K562 (cell line): Measurements from ENCODE around the gene PCDH9. TPM values are rescaled to one million over a fixed set of nuclear protein-coding genes. Genes with fewer than 3 reads are reported as not detected.

Experiments used
- ATAC-seq: fragments of 200-7000 bp; cut with Tn5 transposase; 3 replicates; pipeline ENCODE4 v1.9.1; 2020; ENCODE audit warnings: moderate library complexity
- BruUV-seq: library from RNA; stranded (reverse); fragments of 400-500 nt; replicated peaks from 2 replicates; lab custom pipeline; 2021; lab: Mats Ljungman, UMichigan
- CTCF ChIA-PET: fragments of 300-600 bp; formaldehyde crosslinking; extraction: SDS; loops from one replicate; lab custom pipeline; 2021; ENCODE audit warnings: low intra/inter-chr PET ratio; lab: Yijun Ruan, JAX
- POLR2A ChIA-PET: fragments of 300-600, 350-650 bp; sonication (Branson Sonifier 250); formaldehyde crosslinking; extraction: SDS; loops from one replicate; lab custom pipeline; 2021; ENCODE audit warnings: antibody characterized with exemption, inconsistent platforms; lab: Yijun Ruan, JAX
- DNase-seq, 4 experiments: peaks; one replicate each; pipeline versions ENCODE4 v3.0.0 to v3.0.0-alpha.2; 2011 to 2018; ENCODE audit warnings: low spot score in 3 of 4, mixed read lengths in 3 of 4; ENCODE audit errors: extremely low read depth in 1 of 4
- FAIRE-seq: peaks from 2 replicates; lab custom pipeline; 2011; peaks lifted over from hg19 to GRCh38; lab: Jason Lieb, UNC
- H2AFZ ChIP-seq: 2 replicates; pipeline ENCODE4 v1.6.0; 2011; ENCODE audit warnings: low read depth, low read length, control low read depth, inconsistent platforms
- H3K27ac ChIP-seq: fragments of 200-600 bp; 3 replicates; pipeline ENCODE4 v1.8.0; 2011; ENCODE audit warnings: low read depth, mild to moderate bottlenecking, control low read depth, inconsistent platforms, low read length, moderate library complexity, mixed read lengths; ENCODE audit errors: extremely low read depth
- H3K27me3 ChIP-seq, 2 experiments: fragments of 300-600 bp in 1 of 2; 2 replicates in 1 of 2; 3 replicates in 1 of 2; pipeline versions ENCODE4 v1.6.0 to v1.8.0; 2011; ENCODE audit warnings: inconsistent platforms in 2 of 2, low read length in 2 of 2, mild to moderate bottlenecking in 1 of 2, mixed read lengths in 1 of 2, moderate library complexity in 1 of 2; ENCODE audit not compliant: control insufficient read depth in 2 of 2, insufficient read depth in 2 of 2
- H3K36me3 ChIP-seq: fragments of 300-600 bp; 3 replicates; pipeline ENCODE4 v1.8.0; 2011; ENCODE audit warnings: mild to moderate bottlenecking, low read length, inconsistent platforms; ENCODE audit not compliant: control insufficient read depth, insufficient read depth
- H3K4me1 ChIP-seq, 2 experiments: fragments of 200-600 bp in 1 of 2; replicated peaks in 1 of 2; 2 replicates in 1 of 2; 3 replicates in 1 of 2; pipeline versions ENCODE4 v1.5.1 to v1.8.0; 2011; ENCODE audit warnings: inconsistent platforms in 2 of 2, low read length in 2 of 2, mild to moderate bottlenecking in 1 of 2, mixed read lengths in 1 of 2, moderate library complexity in 1 of 2; ENCODE audit not compliant: control insufficient read depth in 2 of 2, insufficient read depth in 2 of 2
- H3K4me2 ChIP-seq: 2 replicates; pipeline ENCODE4 v1.6.1; 2011; ENCODE audit warnings: low read length, control low read depth, inconsistent platforms, mixed read lengths; ENCODE audit not compliant: insufficient read depth
- H3K4me3 ChIP-seq: fragments of 200-600 bp; sonication (generic), shearing (Covaris generic); 2 replicates; pipeline ENCODE4 v1.5.1; 2016; ENCODE audit warnings: control low read depth, inconsistent platforms
- H3K79me2 ChIP-seq: fragments of 200-600 bp; 3 replicates; pipeline ENCODE4 v1.8.0; 2011; ENCODE audit warnings: low read length, inconsistent platforms; ENCODE audit not compliant: control insufficient read depth, insufficient read depth
- H3K9ac ChIP-seq, 2 experiments: 2 replicates each; pipeline versions ENCODE4 v1.6.0 to v1.6.1; 2011; ENCODE audit warnings: low read depth in 2 of 2, low read length in 2 of 2, control low read depth in 1 of 2, inconsistent platforms in 1 of 2, mild to moderate bottlenecking in 1 of 2, mixed read lengths in 1 of 2; ENCODE audit not compliant: insufficient read depth in 1 of 2
- H3K9me1 ChIP-seq: one replicate; pipeline ENCODE4 v1.6.0; 2011; ENCODE audit warnings: inconsistent platforms, mild to moderate bottlenecking, low read length, moderate library complexity; ENCODE audit not compliant: control insufficient read depth, insufficient read depth
- H3K9me3 ChIP-seq: replicated peaks from 2 replicates; pipeline ENCODE4 v1.5.1; 2011; ENCODE audit warnings: low read depth, low read length, inconsistent platforms; ENCODE audit not compliant: control insufficient read depth, insufficient read depth
- H4K20me1 ChIP-seq: replicated peaks from 2 replicates; pipeline ENCODE4 v1.6.1; 2011; ENCODE audit warnings: low read length, inconsistent platforms, mixed read lengths; ENCODE audit not compliant: control insufficient read depth, insufficient read depth
- BRCA1 ChIP-seq, 2 experiments: fragments of 450-650 bp in 1 of 2; sonication (generic) in 1 of 2; formaldehyde crosslinking in 1 of 2; IDR thresholded peaks; 2 replicates each; pipeline versions ENCODE4 v1.5.0 to v1.6.1; 2017 to 2020; ENCODE audit warnings: mild to moderate bottlenecking in 1 of 2, missing genetic modification reagents in 1 of 2
- HEY1 ChIP-seq: fragments of 250-450 bp; sonication (Bioruptor Pico); IDR thresholded peaks from 2 replicates; pipeline ENCODE4 v1.5.0; 2020; ENCODE audit warnings: mild to moderate bottlenecking, moderate library complexity, borderline replicate concordance
- HNRNPUL1 ChIP-seq: fragments of 200-400 bp; formaldehyde crosslinking; IDR thresholded peaks from 2 replicates; pipeline ENCODE4 v1.6.1; 2017; ENCODE audit warnings: low read length
- MEF2A ChIP-seq: IDR thresholded peaks from 2 replicates; pipeline ENCODE4 v1.6.1; 2011; ENCODE audit warnings: low read depth, mild to moderate bottlenecking, low read length, moderate library complexity; ENCODE audit not compliant: control insufficient read depth
- RFX5 ChIP-seq: IDR thresholded peaks from 2 replicates; pipeline ENCODE4 v1.6.1; 2011; ENCODE audit warnings: low read depth, mild to moderate bottlenecking, improper control_type of control experiment, low read length
- SRF ChIP-seq, 2 experiments: fragments of 250-450, 450-650 bp in 1 of 2; sonication (Bioruptor Pico) in 1 of 2; sonication (generic) in 1 of 2; formaldehyde crosslinking; IDR thresholded peaks; 2 replicates each; pipeline versions ENCODE4 v1.5.0 to v1.5.1; 2020 to 2022; ENCODE audit warnings: mild to moderate bottlenecking in 1 of 2, missing genetic modification reagents in 1 of 2
- ZNF274 ChIP-seq: IDR thresholded peaks from 2 replicates; pipeline ENCODE4 v1.6.1; 2011; ENCODE audit warnings: low read depth, mild to moderate bottlenecking, low read length, moderate library complexity, borderline replicate concordance
- WGBS: fragments of 100-300 bp; shearing (Covaris generic); methylation state at CpG from one replicate; pipeline ENCODE4 v1.1.6; 2016; ENCODE audit warnings: low coverage, mixed read lengths; ENCODE audit not compliant: insufficient coverage; ENCODE audit errors: missing lambda C conversion rate; 5-methylcytosine and 5-hydroxymethylcytosine counted together
- in situ Hi-C: fragments of 300-500 bp; cut with MboI; formaldehyde crosslinking; loops from 4 replicates; pipeline ENCODE4 v1.15.0; 2018; ENCODE audit warnings: inconsistent platforms, mixed read lengths
- intact Hi-C: fragments of 100-400 bp; cut with micrococcal nuclease; formaldehyde crosslinking; loops from 2 replicates; pipeline ENCODE4 v1.14.2; 2022
- polyA plus RNA-seq, 8 experiments: library from polyadenylated mRNA; depleted of rRNA in 4 of 8; stranded (reverse) in 5 of 8; unstranded in 3 of 8; fragments of >200 nt; fragmentation: Nextera tagmentation in 2 of 8; fragmentation: Illumina TruSeq in 1 of 8; extraction: Ambion mirVana in 2 of 8; extraction: Trizol in 1 of 8; gene quantifications; 2 replicates each; pipeline versions ENCODE4 v1.2.1 to v1.2.3, GENCODE V29; 2011 to 2014; ENCODE audit warnings: inconsistent platforms in 1 of 8, missing spikeins in 1 of 8
- total RNA-seq, 7 experiments: library from RNA; depleted of rRNA in 6 of 7; stranded (reverse); fragments of >200 nt in 6 of 7; fragmentation: Illumina TruSeq in 2 of 7; extraction: Trizol in 2 of 7; gene quantifications; 2 replicates each; pipeline versions ENCODE4 v1.2.1 to v1.2.3, GENCODE V29; 2011 to 2021; ENCODE audit warnings: low replicate concordance in 1 of 7

PCDH9 gene
- total and polyA plus RNA-seq, 9 of the 15 experiments (the other 6 are each of a cell fraction or from before 2014, with no cell fraction given): 1.1 to 6.7 (median 4.9) TPM

DNA sequence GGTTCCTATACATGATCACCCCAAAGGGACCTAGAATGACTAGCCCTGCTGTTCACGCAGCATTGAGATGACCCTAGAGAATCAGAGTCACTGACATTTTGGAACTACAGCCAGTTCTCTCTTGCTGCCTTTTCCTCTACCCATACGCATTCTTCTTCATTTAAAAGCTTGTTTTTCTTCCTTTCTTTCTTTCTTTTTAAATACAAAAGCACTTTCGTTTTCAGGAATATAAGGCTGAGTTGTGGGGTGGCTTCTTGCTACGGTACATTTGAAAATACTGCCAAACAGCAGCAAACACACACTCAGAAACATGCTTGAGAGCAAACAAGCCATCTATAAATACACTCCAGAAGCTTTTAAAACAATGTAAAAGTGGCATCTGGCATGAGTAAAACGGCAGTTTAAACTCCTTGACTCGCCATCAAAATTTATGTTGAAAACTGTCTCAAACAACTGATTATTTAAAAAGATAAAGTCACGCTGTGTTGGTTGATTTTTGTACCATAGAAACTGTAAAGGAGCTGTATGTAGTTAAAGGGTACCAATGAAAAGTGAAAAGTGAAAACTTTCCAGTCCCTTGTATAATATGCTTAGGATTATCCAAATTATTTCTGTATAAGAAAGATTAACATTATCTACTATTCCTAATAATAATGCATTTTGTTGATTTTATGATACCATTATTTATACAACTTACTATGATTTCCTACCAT lies 95.6 kb downstream of the PCDH9 start:
- ChIA-PET POLR2A (no interaction called here), CTCF (no interaction called here)
- Histone ChIP-seq H4K20me1 (no peaks in the 10 kb centered on the region), H3K36me3 (no peaks in the 10 kb centered on the region), H2AFZ (peak overlapping the region; percentile 85), H3K9me3 (no peaks in the 10 kb centered on the region), H3K79me2 (no peaks in the 10 kb centered on the region), H3K4me3 (no peak overlapping the region), H3K27me3 (no peaks in the 10 kb centered on the region), H3K27ac (peak overlapping the region; percentile 64; the same call in 2 of the 3 replicates), H3K4me2 (peak overlapping the region; percentile 14), H3K4me1 (peaks cover 0 to 10% of the 10 kb centered on the region in 2 experiments; a peak in 2 of 5 replicates), H3K9me1 (no peaks in the 10 kb centered on the region), H3K9ac (peak overlapping the region in 1 of 2 experiments; percentile 40; a peak in 2 of 4 replicates)
- DNase-seq: peak in 1 of 4 experiments; percentile 47
- FAIRE-seq: peak; percentile 11
- no TSS peak for BruUV-seq
- TF ChIP-seq HNRNPUL1: no peak
- no peak for TF ChIP-seq HEY1 (CRISPR knock-in tag)
- no peak for TF ChIP-seq ZNF274
- no peak for TF ChIP-seq MEF2A
- TF ChIP-seq BRCA1 (IDR thresholded peaks at IDR 0.05): no peak
- TF ChIP-seq BRCA1 (CRISPR knock-in tag; IDR thresholded peaks at IDR 0.05): no peak
- no peak for TF ChIP-seq RFX5
- TF ChIP-seq SRF (CRISPR knock-in tag; IDR thresholded peaks at IDR 0.05): no peak
- intact Hi-C loops (no loop called here), in situ Hi-C loops (no loop called here)
- peak; percentile 64 for ATAC-seq
- 2% methylated on average over 7 of the region's 7 CpGs for WGBS
